SK-N-SH treated with all-trans-retinoic acid at 6 μM for 48 hours (cell line): Measurements from ENCODE around the gene USP12.

Experiments
- ARNTL ChIP-seq: fragments of 450-650 bp; formaldehyde crosslinking; IDR thresholded peaks from 2 replicates; pipeline ENCODE4 v1.5.0; 2020; ENCODE audit warnings: low read depth, mild to moderate bottlenecking, moderate library complexity, borderline replicate concordance
- BACH2 ChIP-seq: fragments of 250-450 bp; sonication (Bioruptor Pico); IDR thresholded peaks from 2 replicates; pipeline ENCODE4 v1.9.0; 2021; ENCODE audit warnings: mild to moderate bottlenecking, borderline replicate concordance
- ESRRG ChIP-seq: fragments of 250-450 bp; sonication (Bioruptor Pico); IDR thresholded peaks from 2 replicates; pipeline ENCODE4 v1.6.1; 2021; ENCODE audit warnings: mild to moderate bottlenecking
- PPARA ChIP-seq: fragments of 250-450 bp; sonication (Bioruptor Pico); IDR thresholded peaks from 2 replicates; pipeline ENCODE4 v1.5.0; 2020; ENCODE audit warnings: mild to moderate bottlenecking, borderline replicate concordance
- RARB ChIP-seq: fragments of 250-450 bp; sonication (Bioruptor Pico); IDR thresholded peaks from 2 replicates; pipeline ENCODE4 v1.8.0; 2021; ENCODE audit warnings: mild to moderate bottlenecking, moderate library complexity
- ZC3H10 ChIP-seq: fragments of 250-450 bp; sonication (Bioruptor Pico); IDR thresholded peaks from 2 replicates; pipeline ENCODE4 v1.5.1; 2021; ENCODE audit warnings: mild to moderate bottlenecking, moderate library complexity
- ZFP3 ChIP-seq: fragments of 250-450 bp; sonication (Bioruptor Pico); IDR thresholded peaks from 2 replicates; pipeline ENCODE4 v1.5.0; 2020; ENCODE audit warnings: mild to moderate bottlenecking, moderate library complexity
- ZNF565 ChIP-seq: fragments of 450-650 bp; formaldehyde crosslinking; conservative IDR thresholded peaks from 2 replicates; pipeline ENCODE4 v1.5.0; 2020; ENCODE audit warnings: low read depth, mild to moderate bottlenecking, moderate library complexity
- TF ChIP-seq, protein P1 (sequence below): fragments of 250-450 bp; sonication (Bioruptor Pico); IDR thresholded peaks from 2 replicates; pipeline ENCODE4 v1.8.0; 2020; ENCODE audit warnings: mild to moderate bottlenecking, moderate library complexity, borderline replicate concordance

DNA sequence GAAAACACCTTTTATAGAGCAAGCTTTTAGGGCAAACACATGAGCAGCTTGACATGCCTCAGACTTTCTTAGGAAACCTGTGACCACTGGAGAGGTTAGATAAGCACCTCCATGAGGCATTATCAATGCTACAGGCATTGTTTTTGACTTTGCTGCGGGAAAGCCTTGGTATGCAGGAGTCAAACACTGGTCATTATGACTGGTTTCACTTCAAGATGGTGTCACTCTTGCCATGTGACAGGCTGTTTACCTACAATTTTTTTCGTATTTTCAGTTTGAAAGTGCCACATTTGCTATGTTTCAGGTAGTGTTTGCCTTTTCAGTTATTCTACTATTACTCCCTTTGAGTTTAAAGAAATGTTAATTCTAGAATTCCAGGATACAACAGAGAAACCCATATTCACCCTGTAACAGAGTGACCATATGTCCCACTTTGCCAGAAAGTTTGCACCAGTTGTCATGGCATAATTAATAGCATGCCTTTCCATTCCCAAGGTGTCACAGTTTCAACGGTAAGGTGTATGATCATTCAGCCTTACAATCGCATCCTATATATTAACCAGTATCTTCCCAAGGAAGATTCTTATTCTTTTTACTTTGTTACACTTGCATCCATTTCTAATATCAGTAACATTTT lies 33.0 kb downstream of the USP12 start:
- TF ChIP-seq ZNF565 (no peak), ZFP3 (CRISPR knock-in tag) (no peak), BACH2 (CRISPR knock-in tag) (no peak), ZC3H10 (no peak), ARNTL (CRISPR knock-in tag) (no peak), RARB (no peak), ESRRG (CRISPR knock-in tag) (no peak), PPARA (CRISPR knock-in tag) (no peak)
- TF ChIP-seq, protein P1, sequence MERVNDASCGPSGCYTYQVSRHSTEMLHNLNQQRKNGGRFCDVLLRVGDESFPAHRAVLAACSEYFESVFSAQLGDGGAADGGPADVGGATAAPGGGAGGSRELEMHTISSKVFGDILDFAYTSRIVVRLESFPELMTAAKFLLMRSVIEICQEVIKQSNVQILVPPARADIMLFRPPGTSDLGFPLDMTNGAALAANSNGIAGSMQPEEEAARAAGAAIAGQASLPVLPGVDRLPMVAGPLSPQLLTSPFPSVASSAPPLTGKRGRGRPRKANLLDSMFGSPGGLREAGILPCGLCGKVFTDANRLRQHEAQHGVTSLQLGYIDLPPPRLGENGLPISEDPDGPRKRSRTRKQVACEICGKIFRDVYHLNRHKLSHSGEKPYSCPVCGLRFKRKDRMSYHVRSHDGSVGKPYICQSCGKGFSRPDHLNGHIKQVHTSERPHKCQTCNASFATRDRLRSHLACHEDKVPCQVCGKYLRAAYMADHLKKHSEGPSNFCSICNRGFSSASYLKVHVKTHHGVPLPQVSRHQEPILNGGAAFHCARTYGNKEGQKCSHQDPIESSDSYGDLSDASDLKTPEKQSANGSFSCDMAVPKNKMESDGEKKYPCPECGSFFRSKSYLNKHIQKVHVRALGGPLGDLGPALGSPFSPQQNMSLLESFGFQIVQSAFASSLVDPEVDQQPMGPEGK (CRISPR knock-in tag), result no peak
